IMR-90 (cell line): ENCODE results near the gene ZNF277. TPM values are rescaled to one million over a fixed set of nuclear protein-coding genes. Genes with fewer than 3 reads are reported as not detected.

Experiments
- ATAC-seq: fragments of 200-7000 bp; cut with Tn5 transposase; 2 replicates; pipeline ENCODE4 v1.9.1; 2020; ENCODE audit warnings: low read depth, mild to moderate bottlenecking, moderate library complexity
- BruUV-seq: library from RNA; stranded (reverse); fragments of 400-500 nt; replicated peaks from 2 replicates; lab custom pipeline; 2021; lab: Mats Ljungman, UMichigan
- CTCF ChIA-PET: fragments of 300-600 bp; formaldehyde crosslinking; extraction: SDS; loops from one replicate; lab custom pipeline; 2021; ENCODE audit warnings: antibody characterized with exemption; lab: Yijun Ruan, JAX
- POLR2A ChIA-PET: fragments of 300-600 bp; sonication (Branson Sonifier 250); formaldehyde crosslinking; loops from one replicate; lab custom pipeline; 2022; ENCODE audit warnings: antibody characterized with exemption; ENCODE audit not compliant: unreplicated experiment; lab: Charles Lee
- DNase-seq: peaks from one replicate; pipeline ENCODE4 v3.0.0; 2013
- H2AFZ ChIP-seq: replicated peaks from 2 replicates; pipeline ENCODE3; 2013; ENCODE audit warnings: low read length, mild to moderate bottlenecking; ENCODE audit not compliant: poor library complexity
- H2AK5ac ChIP-seq: 2 replicates; pipeline ENCODE4 v1.6.1; 2013; ENCODE audit warnings: low read depth, low read length, inconsistent platforms
- H2AK9ac ChIP-seq: replicated peaks from 2 replicates; pipeline ENCODE3; 2013; ENCODE audit warnings: mild to moderate bottlenecking, low read depth, low read length, moderate library complexity; ENCODE audit not compliant: poor library complexity
- H2BK120ac ChIP-seq: 2 replicates; pipeline ENCODE4 v1.6.1; 2013; ENCODE audit warnings: low read depth, low read length, inconsistent platforms
- H2BK15ac ChIP-seq: 3 replicates; pipeline ENCODE4 v1.6.1; 2013; ENCODE audit warnings: low read depth, low read length, inconsistent platforms
- H2BK20ac ChIP-seq: 2 replicates; pipeline ENCODE4 v1.6.1; 2013; ENCODE audit warnings: low read depth, mild to moderate bottlenecking, inconsistent platforms, low read length, moderate library complexity
- H2BK5ac ChIP-seq: 2 replicates; pipeline ENCODE4 v1.6.1; 2013; ENCODE audit warnings: mild to moderate bottlenecking, low read depth, low read length, inconsistent platforms; ENCODE audit not compliant: poor library complexity, severe bottlenecking
- H3K14ac ChIP-seq: replicated peaks from 2 replicates; pipeline ENCODE4 v1.6.1; 2013; ENCODE audit warnings: low read depth, low read length, inconsistent platforms
- H3K18ac ChIP-seq: 2 replicates; pipeline ENCODE4 v1.6.1; 2013; ENCODE audit warnings: low read depth, low read length, control low read depth
- H3K23ac ChIP-seq: 2 replicates; pipeline ENCODE4 v1.6.1; 2013; ENCODE audit warnings: low read depth, low read length, inconsistent platforms
- H3K27ac ChIP-seq: 2 replicates; pipeline ENCODE4 v1.5.1; 2013; ENCODE audit warnings: mild to moderate bottlenecking, control low read depth, low read length; ENCODE audit not compliant: insufficient read depth
- H3K27me3 ChIP-seq: 2 replicates; pipeline ENCODE4 v1.6.1; 2013; ENCODE audit warnings: low read length; ENCODE audit not compliant: control insufficient read depth, insufficient read depth
- H3K36me3 ChIP-seq: 2 replicates; pipeline ENCODE4 v1.6.1; 2013; ENCODE audit warnings: low read length, mixed read lengths; ENCODE audit not compliant: control insufficient read depth, insufficient read depth
- H3K4ac ChIP-seq: 2 replicates; pipeline ENCODE4 v1.6.1; 2013; ENCODE audit warnings: low read depth, low read length, inconsistent platforms
- H3K4me1 ChIP-seq: 2 replicates; pipeline ENCODE4 v1.6.1; 2013; ENCODE audit warnings: low read length, mixed read lengths; ENCODE audit not compliant: control insufficient read depth, insufficient read depth
- H3K4me2 ChIP-seq: 2 replicates; pipeline ENCODE4 v1.6.1; 2013; ENCODE audit warnings: low read depth, mild to moderate bottlenecking, control low read depth, low read length, moderate library complexity
- H3K4me3 ChIP-seq: 2 replicates; pipeline ENCODE4 v1.5.1; 2013; ENCODE audit warnings: low read depth, mild to moderate bottlenecking, control low read depth, low read length, moderate library complexity; ENCODE audit not compliant: insufficient read depth
- H3K56ac ChIP-seq: 2 replicates; pipeline ENCODE4 v1.6.1; 2013; ENCODE audit warnings: low read length, inconsistent platforms; ENCODE audit not compliant: insufficient read depth; ENCODE audit errors: extremely low read depth
- H3K79me1 ChIP-seq, 2 experiments: 2 replicates each; pipeline ENCODE4 v1.6.1; 2013; ENCODE audit warnings: low read length in 2 of 2, inconsistent platforms in 1 of 2, low read depth in 1 of 2
- H3K9ac ChIP-seq: 2 replicates; pipeline ENCODE4 v1.6.1; 2013; ENCODE audit warnings: low read depth, low read length, control low read depth
- H3K9me1 ChIP-seq: 2 replicates; pipeline ENCODE4 v1.6.1; 2013; ENCODE audit warnings: low read length, inconsistent platforms; ENCODE audit not compliant: insufficient read depth
- H3K9me3 ChIP-seq: 2 replicates; pipeline ENCODE4 v1.6.1; 2013; ENCODE audit warnings: low read length; ENCODE audit not compliant: control insufficient read depth, insufficient read depth
- H4K20me1 ChIP-seq: 2 replicates; pipeline ENCODE4 v1.6.1; 2013; ENCODE audit warnings: low read length, inconsistent platforms; ENCODE audit not compliant: insufficient read depth
- H4K5ac ChIP-seq: 2 replicates; pipeline ENCODE4 v1.6.1; 2013; ENCODE audit warnings: mild to moderate bottlenecking, low read depth, low read length, control low read depth
- H4K8ac ChIP-seq, 2 experiments: 2 replicates each; pipeline ENCODE4 v1.6.1; 2013; ENCODE audit warnings: low read depth in 2 of 2, low read length in 2 of 2, control low read depth in 1 of 2, inconsistent platforms in 1 of 2
- H4K91ac ChIP-seq: 2 replicates; pipeline ENCODE4 v1.6.1; 2013; ENCODE audit warnings: low read depth, low read length, inconsistent platforms; ENCODE audit not compliant: insufficient read depth
- BHLHE40 ChIP-seq: fragments of 150-350 bp; IDR thresholded peaks from 2 replicates; pipeline ENCODE4 v1.6.1; 2016; ENCODE audit warnings: mild to moderate bottlenecking, low read depth, low read length
- CHD1 ChIP-seq: IDR thresholded peaks from 2 replicates; pipeline ENCODE4 v1.6.1; 2012; ENCODE audit warnings: low read depth, low read length, improper control_type of control experiment
- MAZ ChIP-seq: IDR thresholded peaks from 2 replicates; pipeline ENCODE4 v1.6.1; 2012; ENCODE audit warnings: low read depth, mild to moderate bottlenecking, low read length, improper control_type of control experiment, moderate library complexity, borderline replicate concordance
- MXI1 ChIP-seq: IDR thresholded peaks from 2 replicates; pipeline ENCODE4 v1.6.1; 2012; ENCODE audit warnings: low read depth, mild to moderate bottlenecking, low read length, moderate library complexity, borderline replicate concordance
- NFE2L2 ChIP-seq: fragments of 150-350 bp; IDR thresholded peaks from 2 replicates; pipeline ENCODE4 v1.6.1; 2016; ENCODE audit warnings: low read depth, mild to moderate bottlenecking, low read length
- RAD21 ChIP-seq: IDR thresholded peaks from 2 replicates; pipeline ENCODE4 v1.6.1; 2012; ENCODE audit warnings: low read length, improper control_type of control experiment
- WGBS, 2 experiments: methylation state at CpG; one replicate each; pipeline versions ENCODE4 v1.1.5 to v1.1.7; 2013; ENCODE audit warnings: missing lambda C conversion rate in 2 of 2; ENCODE audit not compliant: insufficient read length in 1 of 2; ENCODE audit errors: extremely low coverage in 2 of 2; 5-methylcytosine and 5-hydroxymethylcytosine counted together
- dilution Hi-C: fragments of 300-500 bp; cut with HindIII; formaldehyde crosslinking; loops from one replicate; pipeline ENCODE4 v1.14.3; 2018; ENCODE audit warnings: low sequenced_read_pairs; ENCODE audit not compliant: unreplicated experiment
- in situ Hi-C: fragments of 300-500 bp; cut with MboI; formaldehyde crosslinking; loops from 3 replicates; pipeline ENCODE4 v1.14.3; 2019; ENCODE audit warnings: low sequenced_read_pairs, inconsistent platforms, mixed read lengths
- intact Hi-C: fragments of 100-400 bp; cut with micrococcal nuclease; formaldehyde crosslinking; loops from 2 replicates; pipeline ENCODE4 v1.10.0; 2022
- polyA plus RNA-seq, 3 experiments: library from polyadenylated mRNA; depleted of rRNA; stranded (reverse); fragments of >200 nt; gene quantifications; 2 replicates each; pipeline ENCODE4 v1.2.3, GENCODE V29; 2012; ENCODE audit warnings: low replicate concordance in 1 of 3
- total RNA-seq: library from RNA; depleted of rRNA; stranded (reverse); fragments of >200 nt; gene quantifications from 2 replicates; pipeline ENCODE4 v1.2.3, GENCODE V29; 2012

Gene ZNF277
- total and polyA plus RNA-seq, 2 of the 4 experiments (the other 2 are of a cell fraction): 7.3 to 21.3 TPM

GRCh38 chr7:112357136-112357535 lies 150.6 kb downstream of the ZNF277 start:
- no peaks in the 10 kb centered on the region for H3K79me1 ChIP-seq
- H3K9ac ChIP-seq: no peak overlapping the region
- no peak overlapping the region for H3K14ac ChIP-seq
- dilution Hi-C loops (no loop called here), intact Hi-C loops (no loop called here), in situ Hi-C loops (no loop called here)
- no peaks in the 10 kb centered on the region for H3K9me1 ChIP-seq
- no peak overlapping the region for H2BK120ac ChIP-seq
- CTCF ChIA-PET: no interaction called here
- H2BK15ac ChIP-seq: no peak overlapping the region
- peaks cover 3% of the 10 kb centered on the region; the same call in 1 of the 2 replicates for H3K4me1 ChIP-seq
- H2AK5ac ChIP-seq: no peak overlapping the region
- H3K23ac ChIP-seq: no peak overlapping the region
- POLR2A ChIA-PET: no interaction called here
- H2BK20ac ChIP-seq: no peak overlapping the region
- no peak for ATAC-seq
- no peak overlapping the region for H4K8ac ChIP-seq
- no peak overlapping the region for H2AFZ ChIP-seq
- no peaks in the 10 kb centered on the region for H3K36me3 ChIP-seq
- TF ChIP-seq RAD21 (no peak), MAZ (no peak), MXI1 (no peak), CHD1 (no peak), BHLHE40 (no peak), NFE2L2 (no peak)
- no peak overlapping the region for H3K27ac ChIP-seq
- no TSS peak for BruUV-seq
- DNase-seq: no peak
- 92% methylated on average over 2 of the region's 4 CpGs; no CpG with 5 or more reads in 1 of the 2 experiments for WGBS, 2 experiments
- no peak overlapping the region for H4K5ac ChIP-seq
- H4K20me1 ChIP-seq: no peaks in the 10 kb centered on the region
- H3K18ac ChIP-seq: no peak overlapping the region
- no peak overlapping the region for H3K4ac ChIP-seq
- no peaks in the 10 kb centered on the region for H3K9me3 ChIP-seq
- no peaks in the 10 kb centered on the region for H3K27me3 ChIP-seq
- H3K4me3 ChIP-seq: no peak overlapping the region
- no peak overlapping the region for H3K56ac ChIP-seq
- no peak overlapping the region for H4K91ac ChIP-seq
- no peak overlapping the region for H2BK5ac ChIP-seq
- no peak overlapping the region for H2AK9ac ChIP-seq
- no peak overlapping the region for H3K4me2 ChIP-seq
